GM12878 (cell line): ENCODE results near the gene NUP210L. TPM values are rescaled to one million over a fixed set of nuclear protein-coding genes. Genes with fewer than 3 reads are reported as not detected.

Experiments
- ATAC-seq: fragments of 200-7000 bp; cut with Tn5 transposase; 3 replicates; pipeline ENCODE4 v1.9.1; 2020; ENCODE audit warnings: mild to moderate bottlenecking, moderate library complexity
- BruUV-seq: library from RNA; stranded (reverse); fragments of 400-500 nt; replicated peaks from 2 replicates; lab custom pipeline; 2021; lab: Mats Ljungman, UMichigan
- CTCF ChIA-PET: fragments of 300-600 bp; sonication (Branson Sonifier 250); formaldehyde crosslinking; extraction: SDS; loops from one replicate; lab custom pipeline; 2021; ENCODE audit warnings: inconsistent platforms; lab: Yijun Ruan, JAX
- POLR2A ChIA-PET: fragments of 350-600 bp; formaldehyde crosslinking; extraction: SDS; loops from one replicate; lab custom pipeline; 2021; ENCODE audit warnings: inconsistent platforms; lab: Charles Lee
- RAD21 ChIA-PET: fragments of 300-600 bp; sonication (Branson Sonifier 250); formaldehyde crosslinking; loops from one replicate; lab custom pipeline; 2023; ENCODE audit warnings: antibody characterized with exemption; ENCODE audit not compliant: unreplicated experiment; lab: Charles Lee
- SMC1A ChIA-PET: fragments of 300-600 bp; sonication (Branson Sonifier 250); formaldehyde crosslinking; loops from one replicate; lab custom pipeline; 2023; ENCODE audit not compliant: unreplicated experiment, uncharacterized antibody; lab: Charles Lee
- DNase-seq: peaks from one replicate; pipeline ENCODE4 v3.0.0-alpha.2; 2011; ENCODE audit warnings: low read depth, low spot score
- FAIRE-seq: peaks from 3 replicates; lab custom pipeline; 2011; peaks lifted over from hg19 to GRCh38; lab: Jason Lieb, UNC
- H2AFZ ChIP-seq: 2 replicates; pipeline ENCODE4 v1.6.0; 2011; ENCODE audit warnings: low read depth, low read length, control low read depth; ENCODE audit not compliant: control insufficient read depth
- H3K27ac ChIP-seq: 2 replicates; pipeline ENCODE4 v1.5.1; 2011; ENCODE audit warnings: control low read depth; ENCODE audit not compliant: control insufficient read depth, insufficient read depth
- H3K27me3 ChIP-seq, 2 experiments: replicated peaks in 1 of 2; 2 replicates each; pipeline versions ENCODE4 v1.6.0 to v1.6.1; 2011; ENCODE audit warnings: low read length in 1 of 2; ENCODE audit not compliant: control insufficient read depth in 2 of 2, insufficient read depth in 2 of 2
- H3K36me3 ChIP-seq, 2 experiments: 2 replicates each; pipeline ENCODE4 v1.5.1; 2011; ENCODE audit warnings: low read length in 1 of 2; ENCODE audit not compliant: control insufficient read depth in 2 of 2, insufficient read depth in 2 of 2
- H3K4me1 ChIP-seq: 2 replicates; pipeline ENCODE4 v1.6.1; 2011; ENCODE audit warnings: mild to moderate bottlenecking, low read length, moderate library complexity, mixed read lengths; ENCODE audit not compliant: control insufficient read depth, insufficient read depth
- H3K4me2 ChIP-seq: 2 replicates; pipeline ENCODE4 v1.6.0; 2011; ENCODE audit warnings: control low read depth; ENCODE audit not compliant: control insufficient read depth, insufficient read depth
- H3K4me3 ChIP-seq: fragments of 200-600 bp; sonication (generic); 2 replicates; pipeline ENCODE4 v1.5.1; 2016
- H3K79me2 ChIP-seq: 2 replicates; pipeline ENCODE4 v1.6.0; 2011; ENCODE audit warnings: low read length; ENCODE audit not compliant: control insufficient read depth, insufficient read depth
- H3K9ac ChIP-seq: 2 replicates; pipeline ENCODE4 v1.8.0; 2011; ENCODE audit warnings: low read length, control low read depth, mixed read lengths; ENCODE audit not compliant: control insufficient read depth, insufficient read depth
- H3K9me3 ChIP-seq: replicated peaks from 3 replicates; pipeline ENCODE4 v1.5.1; 2011; ENCODE audit warnings: mild to moderate bottlenecking, low read length; ENCODE audit not compliant: control insufficient read depth, insufficient read depth
- H4K20me1 ChIP-seq: 2 replicates; pipeline ENCODE4 v1.6.0; 2011; ENCODE audit not compliant: control insufficient read depth, insufficient read depth
- POLR2AphosphoS5 ChIP-seq: IDR thresholded peaks from 2 replicates; pipeline ENCODE4 v1.6.1; 2011; ENCODE audit warnings: mild to moderate bottlenecking, low read length, inconsistent platforms
- TBL1XR1 ChIP-seq: IDR thresholded peaks from 2 replicates; pipeline ENCODE4 v1.6.1; 2012; ENCODE audit warnings: low read depth, low read length, improper control_type of control experiment
- WGBS: methylation state at CpG from one replicate; pipeline ENCODE4 v1.1.6; 2016; ENCODE audit warnings: low lambda C conversion rate; ENCODE audit not compliant: insufficient replicate concordance, insufficient coverage; ENCODE audit errors: missing lambda C conversion rate; 5-methylcytosine and 5-hydroxymethylcytosine counted together
- in situ Hi-C: fragments of 300-500 bp; cut with MboI; formaldehyde crosslinking; loops from 9 replicates; pipeline ENCODE4 v1.14.3; 2018; ENCODE audit warnings: mixed read lengths
- intact Hi-C: fragments of 100-400 bp; cut with micrococcal nuclease; formaldehyde crosslinking; loops from one replicate; pipeline ENCODE4 v1.14.2; 2022; ENCODE audit not compliant: unreplicated experiment
- polyA plus RNA-seq, 11 experiments: library from polyadenylated mRNA; depleted of rRNA in 4 of 11; unstranded in 6 of 11; stranded (reverse) in 5 of 11; fragments of >200 nt; fragmentation: Nextera tagmentation in 4 of 11; fragmentation: Illumina TruSeq in 1 of 11; extraction: Ambion mirVana in 4 of 11; extraction: Trizol in 1 of 11; gene quantifications; 1 replicate in 1 of 11; 2 replicates in 10 of 11; pipeline versions ENCODE4 v1.2.1 to v1.2.3, GENCODE V29; 2011 to 2016; ENCODE audit warnings: inconsistent platforms in 2 of 11, missing spikeins in 2 of 11, low read depth in 1 of 11
- total RNA-seq, 4 experiments: library from RNA; depleted of rRNA in 3 of 4; stranded (reverse); fragments of >200 nt in 3 of 4; fragmentation: Illumina TruSeq in 1 of 4; extraction: Trizol in 1 of 4; gene quantifications; 2 replicates each; pipeline versions ENCODE4 v1.2.1 to v1.2.3, GENCODE V29; 2013 to 2021
- TF ChIP-seq, protein P1 (sequence below): fragments of 450-650 bp; IDR thresholded peaks from 2 replicates; pipeline ENCODE4 v1.6.1; 2016; ENCODE audit warnings: mild to moderate bottlenecking, moderate library complexity, borderline replicate concordance

Gene NUP210L
- total and polyA plus RNA-seq, 10 of the 15 experiments (the other 5 are each of a cell fraction or from before 2014, with no cell fraction given), result 0.04 to 0.08 (median 0.07) TPM; not detected in 7

DNA sequence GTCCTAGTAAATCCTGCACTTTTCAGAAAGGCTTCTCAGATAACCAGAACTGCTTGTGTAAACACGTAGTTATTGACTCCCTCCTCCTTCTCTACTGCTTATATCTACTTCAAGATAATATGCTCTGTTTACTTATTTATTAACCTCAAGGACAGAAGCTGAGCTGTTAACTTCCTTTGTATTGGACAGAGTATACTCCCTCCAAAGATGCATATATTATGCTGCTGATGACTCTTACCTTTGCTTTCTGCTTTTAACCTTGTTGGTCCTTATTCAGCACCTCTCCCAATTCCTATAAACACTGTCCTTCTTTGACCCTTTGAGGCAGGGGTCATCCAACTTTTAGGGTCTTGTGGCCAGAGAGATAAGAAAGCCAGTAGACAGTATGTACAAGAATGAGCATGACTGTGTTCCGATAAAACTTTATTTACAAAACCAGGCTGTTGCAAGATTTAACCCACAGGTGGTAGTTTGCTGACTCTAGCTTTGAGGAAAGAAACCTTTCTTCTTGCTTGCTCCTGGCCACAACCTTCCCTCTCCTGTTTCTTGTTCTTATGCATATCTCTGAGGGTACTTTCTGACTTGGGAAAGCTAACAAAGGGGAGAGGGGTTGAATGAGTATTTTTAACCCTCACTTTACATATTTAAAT, 32.1 kb upstream of the NUP210L start:
- Histone ChIP-seq H3K27me3 (peaks cover 0 to 3% of the 10 kb centered on the region in 2 experiments; a peak in 2 of 4 replicates), H2AFZ (no peak overlapping the region)
- TF ChIP-seq, protein P1, sequence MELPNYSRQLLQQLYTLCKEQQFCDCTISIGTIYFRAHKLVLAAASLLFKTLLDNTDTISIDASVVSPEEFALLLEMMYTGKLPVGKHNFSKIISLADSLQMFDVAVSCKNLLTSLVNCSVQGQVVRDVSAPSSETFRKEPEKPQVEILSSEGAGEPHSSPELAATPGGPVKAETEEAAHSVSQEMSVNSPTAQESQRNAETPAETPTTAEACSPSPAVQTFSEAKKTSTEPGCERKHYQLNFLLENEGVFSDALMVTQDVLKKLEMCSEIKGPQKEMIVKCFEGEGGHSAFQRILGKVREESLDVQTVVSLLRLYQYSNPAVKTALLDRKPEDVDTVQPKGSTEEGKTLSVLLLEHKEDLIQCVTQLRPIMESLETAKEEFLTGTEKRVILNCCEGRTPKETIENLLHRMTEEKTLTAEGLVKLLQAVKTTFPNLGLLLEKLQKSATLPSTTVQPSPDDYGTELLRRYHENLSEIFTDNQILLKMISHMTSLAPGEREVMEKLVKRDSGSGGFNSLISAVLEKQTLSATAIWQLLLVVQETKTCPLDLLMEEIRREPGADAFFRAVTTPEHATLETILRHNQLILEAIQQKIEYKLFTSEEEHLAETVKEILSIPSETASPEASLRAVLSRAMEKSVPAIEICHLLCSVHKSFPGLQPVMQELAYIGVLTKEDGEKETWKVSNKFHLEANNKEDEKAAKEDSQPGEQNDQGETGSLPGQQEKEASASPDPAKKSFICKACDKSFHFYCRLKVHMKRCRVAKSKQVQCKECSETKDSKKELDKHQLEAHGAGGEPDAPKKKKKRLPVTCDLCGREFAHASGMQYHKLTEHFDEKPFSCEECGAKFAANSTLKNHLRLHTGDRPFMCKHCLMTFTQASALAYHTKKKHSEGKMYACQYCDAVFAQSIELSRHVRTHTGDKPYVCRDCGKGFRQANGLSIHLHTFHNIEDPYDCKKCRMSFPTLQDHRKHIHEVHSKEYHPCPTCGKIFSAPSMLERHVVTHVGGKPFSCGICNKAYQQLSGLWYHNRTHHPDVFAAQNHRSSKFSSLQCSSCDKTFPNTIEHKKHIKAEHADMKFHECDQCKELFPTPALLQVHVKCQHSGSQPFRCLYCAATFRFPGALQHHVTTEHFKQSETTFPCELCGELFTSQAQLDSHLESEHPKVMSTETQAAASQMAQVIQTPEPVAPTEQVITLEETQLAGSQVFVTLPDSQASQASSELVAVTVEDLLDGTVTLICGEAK, result peak; percentile 88
- TF ChIP-seq POLR2AphosphoS5 (no peak), TBL1XR1 (no peak)
- TF ChIP-seq, all 136 proteins: peak for 1
- no peak for DNase-seq
- FAIRE-seq, result no peak
- H3K4me1 ChIP-seq, result no peaks in the 10 kb centered on the region
- no peak overlapping the region for H3K4me2 ChIP-seq
- no peaks in the 10 kb centered on the region for H4K20me1 ChIP-seq
- ChIA-PET CTCF (interaction anchor here (0.6 to 1.4 kb wide), 3 partner anchors 11 to 293 kb away, joined by 3 to 9 read pairs (median 4); no protein-coding TSS in a partner anchor), SMC1A (interaction anchor here (0.9 to 1.4 kb wide), 3 partner anchors 85 to 148 kb away, joined by 3 to 6 read pairs (median 3); no protein-coding TSS in a partner anchor), RAD21 (no interaction called here), POLR2A (no interaction called here)
- H3K27ac ChIP-seq, result no peak overlapping the region
- intact Hi-C loops (loop anchor here (1.0 kb wide), 2 partner anchors 85 to 148 kb away; partner anchors contain the start of gene HAX1), in situ Hi-C loops (loop anchor here (10.0 kb wide), 1 partner anchor 148 kb away; no protein-coding TSS in a partner anchor)
- no peak overlapping the region for H3K9ac ChIP-seq
- H3K79me2 ChIP-seq, result peaks cover 13% of the 10 kb centered on the region
- no peak for ATAC-seq
- WGBS, result 20% methylated on average over 2 of the region's 2 CpGs
- BruUV-seq, result no TSS peak
- no peak overlapping the region for H3K4me3 ChIP-seq
- H3K9me3 ChIP-seq, result no peaks in the 10 kb centered on the region
- H3K36me3 ChIP-seq, result no peaks in the 10 kb centered on the region
